ENCODE data around the gene USHBP1.
A peak's percentile ranks its signal among the peaks of the same experiment; 100 is the strongest.
"Not testable (repeated sequence)": the region's sequence is repeated elsewhere in the genome, so short reads cannot be mapped to it uniquely, and the experiment has no call there.

USHBP1 gene

DNA sequence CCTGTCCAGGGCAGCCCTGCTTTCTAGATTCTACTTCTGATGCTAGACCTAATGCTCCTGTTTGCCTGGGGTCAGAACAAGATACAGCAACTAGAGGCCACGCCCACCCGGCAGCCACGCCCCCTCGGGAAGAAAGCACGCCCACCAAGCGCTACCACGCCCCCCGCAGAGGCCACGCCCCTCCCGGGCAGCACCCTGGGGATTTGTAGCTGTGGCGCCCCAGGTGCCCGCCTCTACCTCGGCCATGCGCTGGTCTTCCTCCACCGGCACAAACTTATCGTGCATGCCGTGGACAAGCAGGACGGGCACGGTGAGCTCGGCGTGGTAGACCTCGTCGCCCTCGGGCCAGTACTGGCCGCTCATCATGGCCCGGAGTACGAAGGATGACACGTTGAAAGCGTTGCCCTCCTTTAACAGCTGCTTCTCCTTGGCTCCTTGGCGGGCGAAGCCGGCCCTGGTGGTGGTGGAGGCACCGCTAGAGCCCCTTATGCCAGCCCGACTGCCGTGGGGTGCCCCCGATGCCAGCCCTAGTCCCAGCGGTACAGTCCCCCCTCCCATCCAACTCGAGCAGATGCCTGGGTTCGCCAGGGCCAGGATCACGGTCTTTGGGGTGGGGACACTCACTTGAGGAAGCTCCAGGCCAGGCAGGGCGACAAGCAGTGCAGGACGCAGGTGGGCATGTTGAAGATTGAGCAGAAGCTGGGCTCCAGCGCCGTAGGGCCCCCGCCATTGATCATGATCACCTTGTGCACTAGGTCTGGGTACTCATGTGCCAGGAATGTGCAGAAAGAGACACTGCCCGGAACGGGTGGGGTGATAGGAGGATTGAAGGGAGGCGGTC lies 29.7 kb upstream of the USHBP1 start:
- peak; percentile 24 for DNase-seq (ENCODE audit: low read depth)

DNA sequence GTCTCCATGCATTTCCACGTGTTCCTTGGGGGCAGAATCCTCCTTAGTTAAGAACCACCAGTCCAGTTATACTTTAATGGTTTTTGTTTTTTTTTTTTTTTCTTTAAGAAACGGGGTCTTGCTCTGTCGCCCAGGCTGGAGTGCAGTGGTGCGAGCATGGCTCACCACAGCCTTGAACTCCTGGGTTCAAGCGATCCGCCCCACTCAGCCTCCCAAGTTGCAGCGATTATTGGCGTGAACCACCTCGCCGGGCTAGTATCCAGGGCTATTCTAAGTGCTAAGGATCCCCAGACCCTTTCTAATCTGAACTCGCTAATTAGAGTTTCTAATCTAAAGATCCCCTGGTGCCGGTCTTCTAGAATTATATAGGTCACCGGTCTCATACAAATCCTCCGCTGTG lies 29.1 kb upstream of the USHBP1 start:
- no peak for DNase-seq (ENCODE audit: low read depth)

DNA sequence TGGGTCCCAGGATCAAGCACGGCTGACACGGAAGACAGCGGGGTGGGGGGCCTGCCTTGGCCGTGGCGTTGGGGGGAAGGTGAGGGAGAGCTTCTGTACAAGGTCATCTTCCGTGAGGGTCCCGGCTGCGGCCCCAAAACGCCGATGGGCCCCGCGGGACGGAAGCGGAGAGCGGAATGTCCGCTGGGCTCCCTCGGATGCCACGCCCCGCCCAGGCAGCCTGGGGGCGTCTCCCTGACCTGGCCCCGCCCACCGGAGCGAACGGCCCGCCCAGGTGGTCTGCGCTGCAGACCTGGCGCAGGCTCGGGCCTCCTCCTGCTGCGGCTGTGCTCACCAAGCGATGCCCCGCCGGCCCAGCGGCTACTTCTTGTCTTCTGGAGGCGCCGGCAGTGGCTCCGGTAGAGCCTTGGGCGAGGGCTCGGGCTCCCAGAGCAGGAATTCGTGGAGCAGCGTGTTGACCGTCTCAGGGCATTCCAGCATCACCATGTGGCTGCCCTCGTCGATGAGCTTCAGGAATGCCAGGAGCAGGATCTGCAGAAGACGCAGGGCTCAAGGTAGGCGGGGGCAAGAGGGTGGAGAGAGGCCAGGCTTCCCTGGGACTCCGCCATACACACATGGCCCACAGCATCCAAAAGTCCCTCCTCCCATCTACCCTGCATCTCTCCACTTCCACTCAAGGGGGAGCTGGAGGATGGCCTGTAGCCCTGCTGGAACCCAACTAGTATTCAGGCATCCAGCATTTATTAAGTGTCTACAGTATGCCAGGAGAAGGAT lies 27.9 kb upstream of the USHBP1 start:
- DNase-seq (ENCODE audit: low read depth): peak; percentile 69

DNA sequence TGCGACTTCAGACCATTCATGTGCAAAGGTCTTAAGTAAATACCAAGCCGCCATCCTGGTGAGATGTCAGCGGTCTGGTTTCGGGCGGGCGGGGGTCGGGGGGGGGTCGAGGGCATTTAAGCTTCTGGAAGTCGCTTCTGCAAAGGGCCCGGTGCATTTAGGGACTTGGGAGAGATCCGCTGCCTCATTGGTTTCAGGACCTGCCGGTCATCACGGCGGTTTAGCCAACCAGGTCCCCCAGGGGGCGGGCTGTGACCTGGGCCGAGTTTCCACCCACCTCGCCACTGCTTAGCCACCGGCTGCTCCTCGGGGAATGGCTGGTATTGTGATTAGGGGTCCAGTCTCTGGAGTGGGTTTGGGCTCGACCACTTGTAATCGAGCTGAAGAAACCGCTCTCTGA lies 24.9 kb upstream of the USHBP1 start:
- no peak for DNase-seq (ENCODE audit: low read depth)

DNA sequence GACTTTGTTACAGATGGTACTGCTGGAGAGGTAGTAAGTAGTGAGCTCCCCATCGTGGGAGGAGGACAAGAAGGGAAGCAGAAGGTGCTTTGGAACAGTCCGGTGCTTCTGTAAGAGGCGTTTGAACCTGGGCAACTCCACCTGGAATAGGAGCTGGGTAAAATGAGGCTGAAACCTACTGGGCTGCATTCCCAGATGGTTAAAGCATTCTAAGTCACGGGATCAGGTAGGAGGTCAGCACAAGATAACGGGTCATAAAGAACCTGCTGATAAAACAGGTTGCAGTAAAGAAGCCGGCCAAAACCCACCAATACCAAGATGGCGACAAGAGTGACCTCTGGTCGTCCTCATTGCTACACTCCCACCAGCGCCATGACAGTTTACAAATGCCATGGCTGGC lies 22.2 kb upstream of the USHBP1 start:
- no peak for DNase-seq (ENCODE audit: low read depth)

DNA sequence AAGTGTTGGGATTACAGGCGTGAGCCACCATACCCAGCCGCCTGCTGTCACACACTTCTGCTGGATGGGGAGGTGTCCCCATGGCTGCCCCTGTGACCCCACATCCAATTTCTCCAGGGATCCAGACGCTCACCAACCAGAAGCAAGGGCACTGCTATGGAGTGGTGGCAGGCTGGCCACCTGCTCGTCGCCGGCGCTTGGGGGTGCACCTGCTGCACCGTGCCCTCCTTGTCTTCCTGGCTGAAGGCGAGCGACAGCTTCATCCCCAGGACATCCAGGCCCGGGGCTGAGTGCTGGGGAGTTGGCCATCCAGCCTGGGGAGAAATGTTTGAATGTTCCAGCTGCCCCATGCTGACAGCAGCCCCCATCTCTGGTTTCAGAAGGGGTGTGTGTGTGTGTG lies 21.7 kb upstream of the USHBP1 start:
- DNase-seq (ENCODE audit: low read depth): no peak

DNA sequence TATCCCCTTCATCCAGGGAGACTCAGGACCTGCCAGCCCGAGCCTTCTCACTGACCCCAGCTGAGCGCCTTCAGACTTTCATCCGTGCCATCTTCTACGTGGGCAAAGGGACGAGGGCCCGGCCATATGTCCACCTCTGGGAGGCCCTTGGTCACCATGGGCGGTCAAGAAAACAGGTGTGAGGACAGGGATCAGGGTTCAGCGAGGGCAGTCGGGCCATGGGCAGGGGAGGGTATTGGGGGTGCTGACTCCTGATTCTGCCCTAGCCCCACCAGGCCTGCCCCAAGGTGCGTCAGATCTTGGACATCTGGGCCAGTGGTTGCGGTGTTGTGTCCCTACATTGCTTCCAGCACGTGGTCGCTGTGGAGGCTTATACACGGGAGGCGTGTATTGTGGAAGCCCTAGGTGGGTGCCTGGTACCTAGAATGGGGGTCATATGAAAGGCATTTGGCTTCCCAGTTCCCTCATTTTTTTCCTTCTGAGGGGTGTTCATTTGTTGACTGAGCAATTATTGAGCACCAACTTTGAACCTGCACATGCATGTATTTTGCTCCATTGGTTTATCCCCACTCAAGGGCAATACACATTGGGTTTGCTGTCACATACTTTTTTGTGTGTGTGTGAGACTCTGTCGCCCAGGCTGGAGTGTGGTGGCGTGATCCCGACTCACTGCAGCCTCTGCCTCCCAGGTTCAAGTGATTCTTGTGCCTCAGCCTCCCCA lies 21.0 kb upstream of the USHBP1 start:
- DNase-seq (ENCODE audit: low read depth): no peak

DNA sequence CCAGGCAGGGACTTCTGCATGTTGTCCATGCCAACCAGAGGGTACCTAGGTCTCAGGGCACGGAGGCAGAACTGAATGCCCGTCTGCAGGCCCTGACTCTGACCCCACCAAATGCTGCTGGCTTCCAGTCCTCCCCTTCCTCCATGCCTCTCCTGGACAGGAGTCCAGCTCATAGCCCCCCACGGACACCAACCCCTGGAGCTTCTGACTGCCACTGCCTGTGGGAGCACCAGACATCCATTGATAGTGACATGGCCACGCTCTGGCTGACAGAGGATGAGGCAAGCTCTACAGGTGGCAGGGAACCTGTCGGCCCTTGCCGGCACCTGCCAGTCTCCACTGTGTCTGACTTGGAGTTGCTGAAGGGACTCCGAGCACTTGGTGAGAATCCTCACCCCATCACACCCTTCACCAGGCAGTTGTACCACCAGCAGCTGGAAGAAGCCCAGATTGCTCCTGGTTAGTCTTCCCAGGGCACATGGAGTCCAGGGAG lies 19.0 kb upstream of the USHBP1 start:
- DNase-seq (ENCODE audit: low read depth): no peak

DNA sequence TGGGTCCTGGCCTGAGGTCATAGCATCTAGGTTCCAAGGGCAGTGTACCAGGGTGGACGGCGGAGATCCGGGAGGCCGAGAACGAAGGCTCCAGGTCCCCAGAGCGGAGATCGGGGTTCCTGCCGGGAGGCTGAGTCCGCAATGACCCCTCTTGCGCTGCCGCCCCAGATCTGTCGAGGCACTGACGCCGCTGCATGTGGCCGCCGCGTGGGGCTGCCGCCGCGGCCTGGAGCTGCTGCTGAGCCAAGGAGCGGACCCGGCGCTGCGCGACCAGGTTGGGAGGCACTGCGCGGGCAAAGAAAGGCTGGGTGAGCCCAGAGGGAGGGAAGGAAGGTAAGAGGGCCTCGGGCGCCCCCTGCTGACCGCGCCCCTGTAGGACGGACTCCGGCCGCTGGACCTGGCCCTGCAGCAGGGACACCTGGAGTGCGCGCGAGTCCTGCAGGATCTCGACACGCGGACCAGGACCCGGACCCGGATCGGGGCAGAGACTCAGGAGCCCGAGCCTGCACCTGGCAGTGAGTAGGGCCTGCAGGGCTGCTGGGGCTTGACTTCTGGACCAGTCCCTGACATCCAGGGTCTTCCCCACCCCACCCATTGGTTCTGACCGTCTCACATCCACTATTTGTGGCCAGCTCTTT lies 18.1 kb upstream of the USHBP1 start:
- peak; percentile 63 for DNase-seq (ENCODE audit: low read depth)

DNA sequence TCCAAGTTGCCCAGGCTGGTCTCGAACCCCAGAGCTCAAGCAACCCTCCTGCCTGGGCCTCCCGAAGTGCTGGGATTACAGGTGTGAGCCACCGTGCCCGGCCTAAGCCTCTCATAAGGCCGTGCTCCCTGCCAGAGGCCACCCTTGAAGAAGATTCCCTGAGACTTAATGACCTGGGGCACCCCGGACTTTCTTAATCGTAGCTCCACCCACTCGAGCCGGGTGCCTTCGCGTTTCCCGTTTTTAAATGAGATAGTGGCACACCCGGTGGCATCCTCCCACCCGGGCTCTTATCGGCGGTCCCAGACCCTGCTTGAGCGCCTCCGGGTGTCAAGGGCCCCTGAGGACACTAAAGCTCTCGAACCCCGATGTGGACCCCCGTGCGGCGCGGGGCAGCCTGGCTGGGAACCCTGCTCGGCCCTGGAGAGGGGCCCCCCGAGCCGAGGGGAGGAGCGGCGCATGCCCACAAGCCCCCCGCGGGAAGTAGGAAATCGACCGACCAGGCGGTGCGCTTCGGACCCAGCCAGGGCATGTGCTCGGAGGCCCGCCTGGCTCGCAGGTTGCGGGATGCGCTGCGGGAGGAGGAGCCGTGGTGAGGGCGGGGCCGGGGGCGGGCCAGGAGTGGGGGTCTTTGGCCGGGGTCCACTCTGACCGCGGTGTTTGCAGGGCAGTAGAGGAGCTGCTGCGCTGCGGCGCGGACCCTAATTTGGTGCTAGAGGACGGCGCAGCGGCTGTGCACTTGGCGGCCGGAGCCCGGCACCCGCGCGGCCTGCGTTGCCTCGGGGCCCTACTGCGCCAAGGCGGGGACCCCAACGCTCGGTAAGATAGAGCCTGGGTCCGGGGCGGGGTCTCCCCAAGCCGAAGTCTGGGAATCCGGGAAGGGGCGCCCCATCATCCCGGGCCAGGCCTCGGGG lies 17.1 kb upstream of the USHBP1 start, which contains the start of gene ANKLE1:
TSS of gene ANKLE1 (plus strand) at position 511 of the 914 bp plus-strand sequence. CDS start at position 531, 20 bp downstream.
- DNase-seq (ENCODE audit: low read depth): no peak

DNA sequence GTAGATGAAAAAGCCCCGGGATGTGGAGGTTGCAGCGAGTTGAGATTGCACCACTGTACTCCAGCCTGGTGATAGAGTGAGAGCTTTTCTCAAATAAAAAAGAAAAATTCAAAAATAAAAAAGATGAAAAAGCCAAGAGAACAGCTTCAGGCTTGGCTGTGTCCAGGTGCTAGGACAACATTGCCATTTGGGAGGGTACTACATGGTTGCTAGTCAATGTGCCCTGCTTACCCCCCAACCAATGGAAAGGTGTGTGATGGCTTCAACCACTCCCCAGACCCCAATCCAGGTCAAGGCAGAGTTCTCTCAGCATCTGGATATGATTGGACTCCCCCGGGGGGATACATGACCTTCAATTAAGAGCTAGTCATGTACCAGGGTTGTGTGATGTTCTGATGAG lies 14.9 kb upstream of the USHBP1 start:
- no peak for DNase-seq (ENCODE audit: low read depth)

DNA sequence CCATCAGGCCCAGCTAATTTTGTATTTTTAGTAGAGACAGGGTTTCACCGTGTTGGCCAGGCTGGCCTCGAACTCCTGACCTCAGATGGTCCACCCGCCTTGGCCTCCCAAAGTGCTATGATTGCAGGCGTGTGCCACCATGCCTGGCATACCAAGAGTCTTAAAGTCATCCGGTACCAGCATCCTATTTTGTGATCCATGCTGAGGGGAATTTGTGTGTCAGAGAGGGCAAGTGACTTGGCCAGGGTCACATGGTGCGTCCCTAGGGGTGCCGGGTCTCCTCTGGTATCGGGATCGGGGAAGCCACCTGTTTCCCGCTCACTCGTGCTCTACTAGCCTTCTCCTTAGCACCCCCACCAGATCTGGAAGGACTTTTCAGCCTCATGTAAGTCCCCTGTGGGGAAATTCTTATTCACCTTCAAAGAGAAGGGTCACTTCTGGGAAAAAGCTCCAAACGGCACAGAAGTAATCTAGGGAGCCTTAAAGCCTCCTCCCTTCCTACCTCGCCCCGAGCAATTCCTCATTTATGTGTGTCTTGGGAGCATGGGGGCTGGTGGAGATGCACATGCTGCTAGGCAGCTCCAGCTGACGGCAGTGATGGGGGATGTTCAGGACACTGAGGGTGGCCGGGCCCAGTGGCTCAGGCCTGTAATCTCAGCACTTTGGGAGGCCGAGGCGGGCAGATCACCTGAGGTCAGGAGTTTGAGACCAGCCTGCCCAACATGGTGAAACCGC lies 11.1 kb upstream of the USHBP1 start:
- DNase-seq (ENCODE audit: low read depth): no peak

DNA sequence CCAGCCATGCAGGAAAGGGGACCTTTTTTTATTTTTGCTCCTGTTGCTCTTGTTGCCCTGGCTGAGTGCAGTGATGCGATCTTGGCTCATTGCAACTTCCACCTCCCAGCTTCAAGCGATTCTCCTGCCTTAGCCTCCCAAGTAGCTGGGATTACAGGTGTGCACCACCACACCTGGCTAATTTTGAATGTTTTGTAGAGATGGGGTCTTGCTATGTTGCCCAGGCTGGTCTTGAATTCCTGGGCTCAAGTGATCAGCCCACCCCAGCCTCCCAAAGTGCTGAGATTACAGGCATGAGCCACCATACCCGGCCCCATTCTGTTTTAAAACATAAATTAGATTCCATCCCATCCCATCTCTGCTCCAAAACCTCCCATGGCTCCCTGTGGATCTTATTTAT lies 10.3 kb upstream of the USHBP1 start:
- not testable (repeated sequence) for DNase-seq (ENCODE audit: low read depth)

DNA sequence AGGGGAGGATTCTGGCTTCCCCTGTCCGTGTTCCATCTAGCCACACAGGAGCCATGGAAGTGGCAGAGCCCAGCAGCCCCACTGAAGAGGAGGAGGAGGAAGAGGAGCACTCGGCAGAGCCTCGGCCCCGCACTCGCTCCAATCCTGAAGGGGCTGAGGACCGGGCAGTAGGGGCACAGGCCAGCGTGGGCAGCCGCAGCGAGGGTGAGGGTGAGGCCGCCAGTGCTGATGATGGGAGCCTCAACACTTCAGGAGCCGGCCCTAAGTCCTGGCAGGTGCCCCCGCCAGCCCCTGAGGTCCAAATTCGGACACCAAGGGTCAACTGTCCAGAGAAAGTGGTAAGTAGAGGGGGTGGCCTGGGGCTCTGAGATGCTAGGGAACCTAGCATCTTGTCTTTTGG lies 4.2 kb upstream of the USHBP1 start:
- DNase-seq (ENCODE audit: low read depth): no peak

DNA sequence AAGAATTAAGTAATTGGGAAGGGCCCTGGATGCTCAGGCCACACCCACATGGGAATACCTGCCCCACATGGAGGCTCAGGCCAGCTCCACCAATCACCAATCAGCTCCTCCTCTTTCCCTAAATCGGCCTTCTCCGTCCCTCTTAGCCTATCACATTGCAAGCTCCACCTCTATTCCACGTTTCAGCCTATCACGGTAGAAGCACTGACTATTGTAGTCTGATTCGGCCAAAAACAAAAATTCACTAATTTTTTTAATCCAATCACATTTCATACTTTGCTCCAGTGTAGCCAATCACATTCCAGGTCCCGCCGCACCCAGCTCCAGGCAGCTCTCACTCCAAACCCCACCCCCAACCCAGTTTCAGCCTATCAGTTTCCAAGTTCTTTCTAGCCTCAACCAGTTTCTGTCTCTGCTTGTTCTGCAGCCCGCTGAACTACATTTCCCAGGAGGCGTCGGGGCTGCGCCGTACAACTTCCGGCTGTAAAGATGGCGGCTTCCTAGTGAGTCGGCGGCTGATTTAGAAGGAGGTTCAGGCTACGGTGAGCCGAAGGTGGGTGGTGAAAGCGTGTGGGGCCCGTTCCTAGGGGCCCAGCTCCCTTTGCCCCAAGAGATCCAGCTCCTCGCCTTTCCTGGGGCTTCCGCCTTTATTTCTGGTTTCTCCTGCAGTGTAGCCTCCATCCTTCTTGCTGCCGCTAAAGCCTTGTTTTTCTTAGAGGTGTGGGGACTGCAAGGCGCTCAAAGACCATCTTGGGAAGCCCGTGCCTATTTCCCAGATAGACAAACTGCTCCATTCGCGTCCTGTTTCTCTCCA lies 2.6 kb upstream of the USHBP1 start, which contains the start of gene BABAM1:
TSS of gene BABAM1 (plus strand) at position 469 of the 814 bp plus-strand sequence. CDS start 1,364 bp downstream, outside the sequence.
- peak; percentile 93 for DNase-seq (ENCODE audit: low read depth)

DNA sequence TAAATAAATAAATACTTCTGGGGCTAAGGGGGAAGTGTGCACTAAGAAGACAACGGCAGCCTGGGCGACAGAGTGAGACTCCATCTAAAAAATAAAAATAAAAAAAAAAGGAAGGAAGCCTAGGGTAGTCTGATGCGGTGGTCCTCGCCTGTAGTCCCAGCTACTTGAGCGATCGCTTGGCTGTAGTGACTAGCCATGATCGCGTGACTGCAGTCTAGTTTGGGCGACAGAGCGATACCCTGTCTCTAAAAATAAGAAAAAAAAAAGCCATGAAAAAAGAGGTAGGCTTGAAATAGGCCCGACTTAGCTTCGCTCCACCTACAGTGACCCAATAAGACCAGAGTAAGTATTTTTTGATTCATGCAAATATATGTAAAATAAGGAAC lies 2.0 kb upstream of the USHBP1 start:
- no peak for DNase-seq (ENCODE audit: low read depth)

DNA sequence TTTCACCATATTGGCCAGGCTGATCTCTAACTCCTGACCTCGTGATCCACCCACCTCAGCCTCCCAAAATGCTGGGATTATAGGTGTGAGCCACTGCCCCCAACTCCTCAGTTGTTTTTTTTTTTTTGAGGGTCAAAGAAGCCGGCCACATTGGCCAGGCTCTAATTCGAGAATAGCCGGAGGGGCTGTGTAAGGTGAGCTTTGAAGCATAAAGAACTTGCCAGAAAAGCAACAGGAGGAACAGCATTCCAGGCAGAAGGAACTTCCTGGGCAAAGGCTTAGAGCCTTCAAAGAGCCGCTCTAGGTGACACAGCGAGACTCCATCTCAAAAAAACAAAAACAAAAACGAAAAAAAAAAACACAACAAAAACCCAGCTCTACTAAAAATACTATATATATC lies 1.5 kb upstream of the USHBP1 start:
- DNase-seq (ENCODE audit: low read depth): no peak

DNA sequence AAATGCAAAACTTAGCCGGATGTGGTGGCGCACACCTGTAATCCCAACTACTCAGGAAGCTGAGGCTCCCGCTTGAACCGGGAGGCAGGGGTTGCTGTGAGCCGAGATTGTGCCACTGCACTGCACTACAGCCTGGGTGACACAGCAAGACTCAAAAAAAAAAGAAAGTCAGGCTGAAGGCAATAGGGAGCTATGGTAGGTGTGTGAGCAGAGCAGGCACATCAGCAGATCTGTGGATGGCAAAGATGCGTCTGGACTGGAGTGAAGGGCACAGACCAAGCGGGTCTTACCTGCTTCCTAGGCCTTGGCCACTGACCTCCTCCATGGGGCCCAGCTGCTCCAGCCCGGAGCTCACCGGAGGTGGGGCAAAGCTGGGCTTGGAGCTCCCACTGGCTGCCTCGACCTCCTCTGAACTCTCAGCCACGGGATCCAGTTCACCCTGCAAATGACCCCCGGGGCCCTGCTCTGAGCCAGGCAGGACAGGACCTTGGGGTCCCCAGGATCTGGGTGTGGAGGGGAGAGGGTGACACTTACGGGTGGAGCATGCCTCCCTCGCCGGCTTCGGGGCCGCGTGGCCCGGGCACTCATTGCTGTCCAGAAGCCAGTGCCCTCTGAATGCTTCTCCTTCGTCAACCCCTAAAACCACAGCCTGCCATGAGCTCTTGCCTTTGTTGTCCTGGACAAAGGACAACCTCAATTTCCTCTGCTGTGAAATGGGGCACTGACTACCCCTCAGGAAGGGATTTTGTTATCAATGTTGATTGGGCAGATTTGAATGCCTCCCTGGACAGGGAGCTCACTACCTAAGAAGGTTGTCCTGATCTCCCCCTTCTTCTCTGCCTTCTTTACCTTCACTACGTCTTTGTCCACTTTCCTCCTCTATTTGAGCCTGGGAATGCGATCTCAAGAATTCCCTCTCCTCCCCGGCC lies 569 bp downstream of the USHBP1 start:
- DNase-seq (ENCODE audit: low read depth): no peak

Measured in T follicular helper cell (primary cell).